GM12872 (cell line): ENCODE measurements around the gene HIPK2.

Experiments
- CTCF ChIP-seq: IDR thresholded peaks from 3 replicates; pipeline ENCODE4 v1.5.1; 2011; ENCODE audit warnings: low read depth, mild to moderate bottlenecking, low read length, moderate library complexity; ENCODE audit not compliant: insufficient read depth

HIPK2 gene

GRCh38 chr7:139594911-139595476 is 182.8 kb downstream of the HIPK2 start:
- TF ChIP-seq CTCF, result no peak

DNA sequence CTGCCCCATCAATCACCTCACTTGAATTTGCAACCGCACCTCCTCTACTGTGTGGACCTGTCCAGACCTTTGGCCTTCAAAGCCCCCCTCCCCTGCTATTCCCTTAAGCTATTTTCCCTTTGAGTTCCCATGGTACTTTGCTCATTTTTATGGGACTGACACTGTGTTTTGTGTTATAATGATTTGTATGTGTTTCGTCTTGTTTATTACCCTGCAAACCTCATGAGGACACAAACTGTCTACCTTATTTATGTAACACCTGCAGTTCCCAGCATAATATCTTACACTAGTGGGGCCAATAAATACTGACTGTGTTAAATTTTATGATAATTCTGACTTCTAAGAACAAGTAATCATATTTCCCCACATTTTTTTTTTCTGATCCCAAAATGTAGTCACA is 183.7 kb downstream of the HIPK2 start:
- no peak for TF ChIP-seq CTCF

GRCh38 chr7:139592801-139593461 is 184.9 kb downstream of the HIPK2 start:
- TF ChIP-seq CTCF, result no peak

- TF ChIP-seq CTCF, result no peak
Observed at GRCh38 chr7:139591550-139592195, 186.1 kb downstream of the HIPK2 start.

- no peak for TF ChIP-seq CTCF
Observed at GRCh38 chr7:139589474-139589873, 188.3 kb downstream of the HIPK2 start.

- no peak for TF ChIP-seq CTCF
Observed at GRCh38 chr7:139588632-139589031, 189.2 kb downstream of the HIPK2 start.

DNA sequence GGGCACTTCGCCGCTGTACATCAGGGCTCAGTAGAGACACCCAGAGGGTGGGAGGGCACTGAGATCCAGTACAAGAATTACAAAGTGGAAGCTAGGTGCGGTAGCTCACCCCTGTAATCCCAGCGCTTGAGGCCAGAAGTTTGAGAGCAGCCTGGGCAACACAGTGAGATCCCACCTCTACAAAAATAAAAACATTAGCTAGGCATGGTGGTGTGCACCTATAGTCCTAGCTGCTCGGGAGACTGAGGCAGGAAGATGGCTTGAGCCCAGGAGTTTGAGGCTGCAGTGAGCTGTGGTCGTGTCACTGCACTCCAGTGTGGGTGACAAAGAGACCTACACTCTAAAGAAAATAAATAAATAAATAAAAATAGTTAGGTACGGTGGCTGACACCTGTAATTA is 190.3 kb downstream of the HIPK2 start:
- no peak for TF ChIP-seq CTCF
